HepG2 (cell line): ENCODE data around the gene MASP1. TPM values are rescaled to one million over a fixed set of nuclear protein-coding genes. Genes with fewer than 3 reads are reported as not detected.

ENCODE experiments used
- ATAC-seq: fragments of 200-7000 bp; cut with Tn5 transposase; 3 replicates; pipeline ENCODE4 v1.9.1; 2020; ENCODE audit warnings: mild to moderate bottlenecking, moderate library complexity
- BruUV-seq: library from RNA; stranded (reverse); fragments of 400-500 nt; replicated peaks from 2 replicates; lab custom pipeline; 2021; lab: Mats Ljungman, UMichigan
- CTCF ChIA-PET: fragments of 300-600 bp; formaldehyde crosslinking; extraction: SDS; loops from one replicate; lab custom pipeline; 2021; ENCODE audit warnings: low total read pairs, inconsistent platforms, low intra/inter-chr PET ratio; lab: Yijun Ruan, JAX
- POLR2A ChIA-PET: fragments of 350-600 bp; sonication (Branson Sonifier 250); formaldehyde crosslinking; loops from one replicate; lab custom pipeline; 2020; ENCODE audit warnings: antibody characterized with exemption, inconsistent platforms; lab: Yijun Ruan, JAX
- DNase-seq: peaks from one replicate; pipeline ENCODE4 v3.0.0-alpha.2; 2015; ENCODE audit warnings: low spot score
- FAIRE-seq: peaks from 3 replicates; lab custom pipeline; 2011; peaks lifted over from hg19 to GRCh38; lab: Jason Lieb, UNC
- H2AFZ ChIP-seq: one replicate; pipeline ENCODE4 v1.6.1; 2011; ENCODE audit warnings: low read length, inconsistent platforms
- H3K27ac ChIP-seq: fragments of 300-600 bp; 3 replicates; pipeline ENCODE4 v1.8.0; 2011; ENCODE audit warnings: mixed run types, mild to moderate bottlenecking, mixed read lengths, low read length, inconsistent platforms; ENCODE audit not compliant: insufficient read depth; ENCODE audit errors: extremely low read length
- H3K27me3 ChIP-seq, 2 experiments: fragments of 200-600 bp in 1 of 2; 2 replicates in 1 of 2; 3 replicates in 1 of 2; pipeline versions ENCODE4 v1.6.0 to v1.8.0; 2011; ENCODE audit warnings: low read length in 2 of 2, mild to moderate bottlenecking in 2 of 2, moderate library complexity in 2 of 2, inconsistent platforms in 1 of 2; ENCODE audit not compliant: insufficient read depth in 2 of 2, control insufficient read depth in 1 of 2
- H3K36me3 ChIP-seq, 2 experiments: fragments of 200-600 bp in 1 of 2; replicated peaks in 1 of 2; 2 replicates in 1 of 2; 3 replicates in 1 of 2; pipeline versions ENCODE4 v1.5.1 to v1.8.0; 2011; ENCODE audit warnings: low read length in 2 of 2, inconsistent platforms in 1 of 2; ENCODE audit not compliant: insufficient read depth in 2 of 2, control insufficient read depth in 1 of 2
- H3K4me1 ChIP-seq: 2 replicates; pipeline ENCODE4 v1.5.1; 2012; ENCODE audit warnings: low read length, inconsistent platforms; ENCODE audit not compliant: insufficient read depth
- H3K4me2 ChIP-seq: 2 replicates; pipeline ENCODE4 v1.6.0; 2011; ENCODE audit warnings: low read depth, low read length, inconsistent platforms
- H3K4me3 ChIP-seq, 3 experiments: fragments of 200-600 bp in 1 of 3; sonication (generic), shearing (Covaris generic) in 1 of 3; replicated peaks in 1 of 3; 2 replicates each; pipeline ENCODE4 v1.5.1; 2011 to 2016; ENCODE audit warnings: low read length in 3 of 3, inconsistent platforms in 2 of 3, low read depth in 2 of 3, mild to moderate bottlenecking in 2 of 3, control low read depth in 1 of 3, mixed read lengths in 1 of 3; ENCODE audit not compliant: insufficient read depth in 1 of 3
- H3K79me2 ChIP-seq: one replicate; pipeline ENCODE4 v1.6.1; 2011; ENCODE audit warnings: low read length, inconsistent platforms; ENCODE audit not compliant: insufficient read depth
- H3K9ac ChIP-seq: 2 replicates; pipeline ENCODE4 v1.6.0; 2011; ENCODE audit warnings: mild to moderate bottlenecking, low read depth, low read length, inconsistent platforms; ENCODE audit not compliant: insufficient read depth
- H3K9me3 ChIP-seq: 2 replicates; pipeline ENCODE4 v1.5.1; 2012; ENCODE audit warnings: mild to moderate bottlenecking, low read length
- H4K20me1 ChIP-seq: 2 replicates; pipeline ENCODE4 v1.6.0; 2011; ENCODE audit warnings: inconsistent platforms, mild to moderate bottlenecking, low read length, moderate library complexity; ENCODE audit not compliant: insufficient read depth
- DNMT3B ChIP-seq: conservative IDR thresholded peaks from 2 replicates; pipeline ENCODE4 v1.6.1; 2016; ENCODE audit warnings: missing biosample characterization, control low read depth
- KLF11 ChIP-seq: IDR thresholded peaks from 2 replicates; pipeline ENCODE4 v1.6.1; 2016; ENCODE audit warnings: missing compliant biosample characterization
- MTF2 ChIP-seq: sonication (generic); formaldehyde crosslinking; IDR thresholded peaks from 2 replicates; pipeline ENCODE4 v1.5.0; 2020; ENCODE audit warnings: missing genetic modification reagents, borderline replicate concordance
- MYC ChIP-seq: sonication (generic); formaldehyde crosslinking; IDR thresholded peaks from 2 replicates; pipeline ENCODE4 v1.9.0; 2021; ENCODE audit warnings: missing genetic modification reagents, borderline replicate concordance
- SKIL ChIP-seq: sonication (generic); formaldehyde crosslinking; IDR thresholded peaks from 2 replicates; pipeline ENCODE4 v1.8.0; 2022; ENCODE audit warnings: missing genetic modification reagents, mild to moderate bottlenecking, moderate library complexity, borderline replicate concordance
- ZNF564 ChIP-seq: sonication (generic); formaldehyde crosslinking; IDR thresholded peaks from 2 replicates; pipeline ENCODE4 v1.8.1; 2023; ENCODE audit warnings: mild to moderate bottlenecking, missing genetic modification reagents
- ZNF614 ChIP-seq: IDR thresholded peaks from 2 replicates; pipeline ENCODE4 v1.6.1; 2018; ENCODE audit warnings: missing biosample characterization, missing genetic modification reagents, inconsistent platforms, borderline replicate concordance
- WGBS: methylation state at CpG from one replicate; pipeline ENCODE4 v1.1.6; 2017; ENCODE audit warnings: low lambda C conversion rate; 5-methylcytosine and 5-hydroxymethylcytosine counted together
- in situ Hi-C: cut with HindIII; loops from 2 replicates; pipeline ENCODE4 v1.10.0; 2017; ENCODE audit warnings: low pct_unique_long_range_greater_than_20kb; ENCODE audit not compliant: extremely low pct_ligation_motif_present
- intact Hi-C: fragments of 100-400 bp; cut with micrococcal nuclease; formaldehyde crosslinking; loops from one replicate; pipeline ENCODE4 v1.10.0; 2022; ENCODE audit not compliant: unreplicated experiment
- polyA plus RNA-seq, 8 experiments: library from polyadenylated mRNA; depleted of rRNA in 3 of 8; stranded (reverse) in 7 of 8; unstranded in 1 of 8; fragments of >200 nt; fragmentation: Illumina TruSeq in 4 of 8; extraction: Trizol in 4 of 8; gene quantifications; 2 replicates each; pipeline versions ENCODE4 v1.2.1 to v1.2.3, GENCODE V29; 2011 to 2016; ENCODE audit warnings: low read depth in 4 of 8, missing spikeins in 1 of 8, mixed read lengths in 1 of 8; ENCODE audit not compliant: insufficient read depth in 1 of 8
- total RNA-seq, 5 experiments: library from RNA; depleted of rRNA; stranded (reverse); fragments of >200 nt; fragmentation: Illumina TruSeq; extraction: Trizol; gene quantifications; 2 replicates each; pipeline ENCODE4 v1.2.3, GENCODE V29; 2016; ENCODE audit warnings: low read depth in 1 of 5
- TF ChIP-seq, protein P1 (sequence below): sonication (generic); formaldehyde crosslinking; IDR thresholded peaks from 2 replicates; pipeline ENCODE4 v1.4.0; 2020; ENCODE audit warnings: mild to moderate bottlenecking, low read depth, missing genetic modification reagents
- TF ChIP-seq, protein P2 (sequence below): sonication (generic); formaldehyde crosslinking; IDR thresholded peaks from 2 replicates; pipeline ENCODE4 v1.4.0; 2020; ENCODE audit warnings: mild to moderate bottlenecking, missing genetic modification reagents
- TF ChIP-seq, protein P3 (sequence below): sonication (generic); formaldehyde crosslinking; IDR thresholded peaks from 2 replicates; pipeline ENCODE4 v1.4.0; 2020; ENCODE audit warnings: low read depth, mild to moderate bottlenecking, missing genetic modification reagents
- TF ChIP-seq, protein P4 (sequence below): sonication (generic); formaldehyde crosslinking; IDR thresholded peaks from 2 replicates; pipeline ENCODE4 v1.8.0; 2022; ENCODE audit warnings: missing genetic modification reagents, low read depth, mild to moderate bottlenecking, borderline replicate concordance

Gene MASP1
- total and polyA plus RNA-seq, 2 of the 13 experiments (the other 11 are each of a cell fraction or from before 2014, with no cell fraction given), result 10.8 to 56.0 TPM

GRCh38 chr3:187322291-187322690 lies 30.8 kb upstream of the MASP1 start:
- ATAC-seq (no peak), DNase-seq (no peak), FAIRE-seq (no peak)
- 26% methylated on average over 7 of the region's 7 CpGs for WGBS
- H3K27ac ChIP-seq, result no peak overlapping the region
- ChIA-PET POLR2A (no interaction called here), CTCF (no interaction called here)
- no peaks in the 10 kb centered on the region for H3K36me3 ChIP-seq
- no peak overlapping the region for H3K9ac ChIP-seq
- BruUV-seq, result no TSS peak
- H3K79me2 ChIP-seq, result no peaks in the 10 kb centered on the region
- no peaks in the 10 kb centered on the region for H3K9me3 ChIP-seq
- no peaks in the 10 kb centered on the region for H4K20me1 ChIP-seq
- no peak for TF ChIP-seq KLF11 (CRISPR knock-in tag)
- no peak for TF ChIP-seq SKIL (CRISPR knock-in tag)
- TF ChIP-seq, protein P1, sequence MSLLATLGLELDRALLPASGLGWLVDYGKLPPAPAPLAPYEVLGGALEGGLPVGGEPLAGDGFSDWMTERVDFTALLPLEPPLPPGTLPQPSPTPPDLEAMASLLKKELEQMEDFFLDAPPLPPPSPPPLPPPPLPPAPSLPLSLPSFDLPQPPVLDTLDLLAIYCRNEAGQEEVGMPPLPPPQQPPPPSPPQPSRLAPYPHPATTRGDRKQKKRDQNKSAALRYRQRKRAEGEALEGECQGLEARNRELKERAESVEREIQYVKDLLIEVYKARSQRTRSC, result no peak
- no peak for TF ChIP-seq MTF2 (CRISPR knock-in tag)
- TF ChIP-seq, protein P2, sequence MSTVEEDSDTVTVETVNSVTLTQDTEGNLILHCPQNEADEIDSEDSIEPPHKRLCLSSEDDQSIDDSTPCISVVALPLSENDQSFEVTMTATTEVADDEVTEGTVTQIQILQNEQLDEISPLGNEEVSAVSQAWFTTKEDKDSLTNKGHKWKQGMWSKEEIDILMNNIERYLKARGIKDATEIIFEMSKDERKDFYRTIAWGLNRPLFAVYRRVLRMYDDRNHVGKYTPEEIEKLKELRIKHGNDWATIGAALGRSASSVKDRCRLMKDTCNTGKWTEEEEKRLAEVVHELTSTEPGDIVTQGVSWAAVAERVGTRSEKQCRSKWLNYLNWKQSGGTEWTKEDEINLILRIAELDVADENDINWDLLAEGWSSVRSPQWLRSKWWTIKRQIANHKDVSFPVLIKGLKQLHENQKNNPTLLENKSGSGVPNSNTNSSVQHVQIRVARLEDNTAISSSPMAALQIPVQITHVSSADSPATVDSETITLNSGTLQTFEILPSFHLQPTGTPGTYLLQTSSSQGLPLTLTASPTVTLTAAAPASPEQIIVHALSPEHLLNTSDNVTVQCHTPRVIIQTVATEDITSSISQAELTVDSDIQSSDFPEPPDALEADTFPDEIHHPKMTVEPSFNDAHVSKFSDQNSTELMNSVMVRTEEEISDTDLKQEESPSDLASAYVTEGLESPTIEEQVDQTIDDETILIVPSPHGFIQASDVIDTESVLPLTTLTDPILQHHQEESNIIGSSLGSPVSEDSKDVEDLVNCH (CRISPR knock-in tag), result no peak
- TF ChIP-seq, protein P3, sequence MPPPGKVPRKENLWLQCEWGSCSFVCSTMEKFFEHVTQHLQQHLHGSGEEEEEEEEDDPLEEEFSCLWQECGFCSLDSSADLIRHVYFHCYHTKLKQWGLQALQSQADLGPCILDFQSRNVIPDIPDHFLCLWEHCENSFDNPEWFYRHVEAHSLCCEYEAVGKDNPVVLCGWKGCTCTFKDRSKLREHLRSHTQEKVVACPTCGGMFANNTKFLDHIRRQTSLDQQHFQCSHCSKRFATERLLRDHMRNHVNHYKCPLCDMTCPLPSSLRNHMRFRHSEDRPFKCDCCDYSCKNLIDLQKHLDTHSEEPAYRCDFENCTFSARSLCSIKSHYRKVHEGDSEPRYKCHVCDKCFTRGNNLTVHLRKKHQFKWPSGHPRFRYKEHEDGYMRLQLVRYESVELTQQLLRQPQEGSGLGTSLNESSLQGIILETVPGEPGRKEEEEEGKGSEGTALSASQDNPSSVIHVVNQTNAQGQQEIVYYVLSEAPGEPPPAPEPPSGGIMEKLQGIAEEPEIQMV (CRISPR knock-in tag), result no peak
- no peak for TF ChIP-seq ZNF614
- no peak for TF ChIP-seq ZNF564 (CRISPR knock-in tag)
- no peak for TF ChIP-seq DNMT3B (CRISPR knock-in tag)
- TF ChIP-seq, protein P4, sequence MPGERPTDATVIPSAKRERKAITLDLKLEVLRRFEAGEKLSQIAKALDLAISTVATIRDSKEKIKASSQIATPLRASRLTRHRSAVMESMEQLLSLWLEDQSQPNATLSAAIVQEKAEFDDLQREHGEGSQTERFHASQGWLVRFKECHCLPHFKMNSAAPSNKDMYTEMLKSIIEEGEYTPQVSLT (CRISPR knock-in tag), result no peak
- TF ChIP-seq MYC, result no peak
- H2AFZ ChIP-seq, result no peak overlapping the region
- intact Hi-C loops, result no loop called here
- no peaks in the 10 kb centered on the region for H3K4me1 ChIP-seq
- H3K4me3 ChIP-seq, result no peak overlapping the region
- H3K4me2 ChIP-seq, result no peak overlapping the region
- in situ Hi-C loops, result no loop called here
- H3K27me3 ChIP-seq, result 0 out of 5 replicates have a peak, but pooled peaks cover 0 to 2% of the 10 kb centered on the region in 2 experiments
